Stomach (tissue), 4 donors: ENCODE data around the gene SEH1L.

Source experiments
- CTCF ChIP-seq, 7 experiments: fragments of 450-650 bp in 4 of 7; fragments of 200-600 bp in 3 of 7; sonication (generic) in 3 of 7; IDR thresholded peaks; one replicate each; pipeline ENCODE4 v1.5.1; 2016 to 2019; ENCODE audit warnings: antibody characterized with exemption in 7 of 7, control low read depth in 2 of 7, mild to moderate bottlenecking in 1 of 7
- EP300 ChIP-seq: sonication (generic); formaldehyde crosslinking; IDR thresholded peaks from one replicate; pipeline ENCODE4 v1.6.1; 2017; ENCODE audit warnings: antibody characterized with exemption
- POLR2A ChIP-seq, 4 donors: fragments of 450-650 bp; IDR thresholded peaks; one replicate each; pipeline ENCODE4 v1.6.1; 2016; ENCODE audit warnings: antibody characterized with exemption in 4 of 4, control low read depth in 2 of 4, mild to moderate bottlenecking in 1 of 4, moderate library complexity in 1 of 4
- POLR2AphosphoS5 ChIP-seq, 3 donors: sonication (generic); formaldehyde crosslinking; IDR thresholded peaks; one replicate each; pipeline ENCODE4 v1.6.1; 2016; ENCODE audit warnings: antibody characterized with exemption in 3 of 3

- TF ChIP-seq CTCF (IDR thresholded peaks at IDR 0.05): no peak
- no peak for TF ChIP-seq POLR2A (IDR thresholded peaks at IDR 0.05)
- no peak for TF ChIP-seq POLR2AphosphoS5 (IDR thresholded peaks at IDR 0.05)
- no peak for TF ChIP-seq EP300
These were observed 50.7 kb downstream of the SEH1L start for GRCh38 chr18:12998332-12999060.
